Measurements from ENCODE around the gene ALKBH3.
A peak's percentile ranks its signal among the peaks of the same experiment; 100 is the strongest.

ALKBH3 gene

GRCh38 chr11:43937434-43938411, 57.1 kb downstream of the ALKBH3 start:
- no peak for TF ChIP-seq CTCF (conservative IDR thresholded peaks at IDR 0.05; ENCODE audit: low read depth, low read length)
- H3K4me3 ChIP-seq (ENCODE audit: low read length) = no peak overlapping the region
- DNase-seq (ENCODE audit: low read depth) = no peak

- DNase-seq (ENCODE audit: low read depth) = no peak
- no peak for TF ChIP-seq CTCF (conservative IDR thresholded peaks at IDR 0.05; ENCODE audit: low read depth, low read length)
- peak overlapping the region; percentile 33 for H3K4me3 ChIP-seq (ENCODE audit: low read length)
These were observed 60.8 kb downstream of the ALKBH3 start for GRCh38 chr11:43941257-43941994.

- H3K4me3 ChIP-seq (ENCODE audit: low read length) = peak overlapping the region; percentile 38
- no peak for DNase-seq (ENCODE audit: low read depth)
- TF ChIP-seq CTCF (conservative IDR thresholded peaks at IDR 0.05; ENCODE audit: low read depth, low read length) = no peak
These were observed 62.2 kb downstream of the ALKBH3 start for GRCh38 chr11:43942662-43943371.

- peak overlapping the region; percentile 38 for H3K4me3 ChIP-seq (ENCODE audit: low read length)
- no peak for TF ChIP-seq CTCF (conservative IDR thresholded peaks at IDR 0.05; ENCODE audit: low read depth, low read length)
- no peak for DNase-seq (ENCODE audit: low read depth)
These were observed 62.8 kb downstream of the ALKBH3 start for GRCh38 chr11:43943372-43943930.

- H3K4me3 ChIP-seq (ENCODE audit: low read length) = peak overlapping the region; percentile 38
- DNase-seq (ENCODE audit: low read depth) = no peak
- TF ChIP-seq CTCF (conservative IDR thresholded peaks at IDR 0.05; ENCODE audit: low read depth, low read length) = no peak
These were observed 63.5 kb downstream of the ALKBH3 start for GRCh38 chr11:43943931-43944751.

GRCh38 chr11:43944761-43945311, 64.2 kb downstream of the ALKBH3 start:
- no peak overlapping the region for H3K4me3 ChIP-seq (ENCODE audit: low read length)
- no peak for DNase-seq (ENCODE audit: low read depth)
- peak; percentile 84 for TF ChIP-seq CTCF (conservative IDR thresholded peaks at IDR 0.05; ENCODE audit: low read depth, low read length)

Measured in retinal pigment epithelial cell (primary cell).